ENCODE data around the gene EMC9. TPM values are rescaled to one million over a fixed set of nuclear protein-coding genes. Genes with fewer than 3 reads are reported as not detected.

Gene EMC9
- total RNA-seq, 1 donor from 2014 or later: 14.0 TPM

DNA sequence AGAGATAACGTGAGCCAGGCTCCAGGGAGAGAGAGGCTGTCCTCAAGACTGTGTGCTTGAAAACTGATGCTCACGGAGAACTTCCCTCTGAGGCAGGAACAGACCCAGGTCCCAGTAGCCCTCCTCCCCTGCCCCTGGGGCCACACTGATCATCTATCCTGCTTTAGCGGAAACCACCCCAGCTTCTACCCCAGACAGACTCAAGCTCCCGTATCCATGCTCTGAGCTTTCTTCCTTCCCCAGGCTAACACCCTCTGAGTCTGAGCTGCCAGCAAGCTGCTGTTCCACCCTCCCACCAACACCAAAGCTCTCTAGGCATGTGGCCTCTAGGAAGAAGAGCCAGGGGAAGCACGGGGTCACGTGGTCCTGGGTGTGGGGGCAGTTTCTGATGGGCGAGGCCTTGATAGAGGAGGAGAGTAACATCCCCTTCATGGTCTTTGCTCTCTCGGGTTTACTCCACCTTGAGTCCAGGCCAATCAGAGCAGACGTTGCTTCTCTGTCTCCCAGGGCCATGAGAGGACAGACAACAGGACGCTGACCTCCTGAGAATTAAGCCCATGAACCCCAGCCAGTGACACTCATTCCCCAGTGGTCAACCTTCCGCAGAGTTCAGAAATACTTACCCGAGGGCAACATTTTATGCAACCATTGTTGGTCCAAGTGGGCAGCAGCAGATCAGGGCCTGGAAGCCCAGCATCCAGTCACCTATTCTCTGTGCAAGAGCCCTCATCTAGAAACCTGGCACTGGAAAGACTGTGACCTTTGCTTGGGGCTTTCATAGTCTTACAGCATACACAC lies 45.9 kb downstream of the EMC9 start:
- Mint-ChIP-seq H3K27me3 (ENCODE audit: low read depth) (no peaks in the 10 kb centered on the region), H3K36me3 (ENCODE audit: low read depth) (peaks cover 18% of the 10 kb centered on the region), H3K9me3 (ENCODE audit: low read depth) (no peaks in the 10 kb centered on the region), H3K4me1 (ENCODE audit: low read depth) (peaks cover 38% of the 10 kb centered on the region), H3K27ac (ENCODE audit: unreplicated experiment) (peak overlapping the region; percentile 97), H3K4me3 (ENCODE audit: unreplicated experiment) (peak overlapping the region; percentile 99)
- TF ChIP-seq, protein P1, sequence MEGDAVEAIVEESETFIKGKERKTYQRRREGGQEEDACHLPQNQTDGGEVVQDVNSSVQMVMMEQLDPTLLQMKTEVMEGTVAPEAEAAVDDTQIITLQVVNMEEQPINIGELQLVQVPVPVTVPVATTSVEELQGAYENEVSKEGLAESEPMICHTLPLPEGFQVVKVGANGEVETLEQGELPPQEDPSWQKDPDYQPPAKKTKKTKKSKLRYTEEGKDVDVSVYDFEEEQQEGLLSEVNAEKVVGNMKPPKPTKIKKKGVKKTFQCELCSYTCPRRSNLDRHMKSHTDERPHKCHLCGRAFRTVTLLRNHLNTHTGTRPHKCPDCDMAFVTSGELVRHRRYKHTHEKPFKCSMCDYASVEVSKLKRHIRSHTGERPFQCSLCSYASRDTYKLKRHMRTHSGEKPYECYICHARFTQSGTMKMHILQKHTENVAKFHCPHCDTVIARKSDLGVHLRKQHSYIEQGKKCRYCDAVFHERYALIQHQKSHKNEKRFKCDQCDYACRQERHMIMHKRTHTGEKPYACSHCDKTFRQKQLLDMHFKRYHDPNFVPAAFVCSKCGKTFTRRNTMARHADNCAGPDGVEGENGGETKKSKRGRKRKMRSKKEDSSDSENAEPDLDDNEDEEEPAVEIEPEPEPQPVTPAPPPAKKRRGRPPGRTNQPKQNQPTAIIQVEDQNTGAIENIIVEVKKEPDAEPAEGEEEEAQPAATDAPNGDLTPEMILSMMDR (IDR thresholded peaks at IDR 0.05): no peak
- no peak for DNase-seq (ENCODE audit: low spot score)

DNA sequence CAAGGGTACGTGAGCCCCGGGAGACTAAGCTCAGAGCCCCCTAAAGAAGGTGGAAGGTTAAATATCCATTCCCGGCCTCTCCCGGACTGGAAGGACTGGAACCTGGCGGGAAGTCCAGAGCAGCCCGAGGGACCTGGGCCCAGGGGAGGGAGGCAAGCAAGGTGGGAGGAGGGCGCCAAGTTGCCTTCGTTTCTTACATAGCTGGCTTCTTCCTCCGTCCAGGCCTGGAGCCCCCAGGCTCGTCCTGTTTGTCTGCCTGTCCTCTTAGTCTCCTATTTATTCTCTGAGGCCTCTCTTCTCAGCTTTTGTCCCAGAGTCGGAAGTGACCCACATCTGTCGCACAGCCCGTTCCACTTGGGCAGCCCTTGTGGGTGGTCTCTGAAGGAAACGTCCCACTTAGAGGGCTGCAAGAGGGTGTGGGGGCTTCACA lies 46.5 kb downstream of the EMC9 start:
- peak overlapping the region; percentile 97 for H3K27ac Mint-ChIP-seq (ENCODE audit: unreplicated experiment)
- peaks cover 15% of the 10 kb centered on the region for H3K36me3 Mint-ChIP-seq (ENCODE audit: low read depth)
- peaks cover 38% of the 10 kb centered on the region for H3K4me1 Mint-ChIP-seq (ENCODE audit: low read depth)
- H3K4me3 Mint-ChIP-seq (ENCODE audit: unreplicated experiment): peak overlapping the region; percentile 99
- no peak for DNase-seq (ENCODE audit: low spot score)
- no peaks in the 10 kb centered on the region for H3K9me3 Mint-ChIP-seq (ENCODE audit: low read depth)
- TF ChIP-seq, protein P1 (IDR thresholded peaks at IDR 0.05): no peak
- H3K27me3 Mint-ChIP-seq (ENCODE audit: low read depth): no peaks in the 10 kb centered on the region

DNA sequence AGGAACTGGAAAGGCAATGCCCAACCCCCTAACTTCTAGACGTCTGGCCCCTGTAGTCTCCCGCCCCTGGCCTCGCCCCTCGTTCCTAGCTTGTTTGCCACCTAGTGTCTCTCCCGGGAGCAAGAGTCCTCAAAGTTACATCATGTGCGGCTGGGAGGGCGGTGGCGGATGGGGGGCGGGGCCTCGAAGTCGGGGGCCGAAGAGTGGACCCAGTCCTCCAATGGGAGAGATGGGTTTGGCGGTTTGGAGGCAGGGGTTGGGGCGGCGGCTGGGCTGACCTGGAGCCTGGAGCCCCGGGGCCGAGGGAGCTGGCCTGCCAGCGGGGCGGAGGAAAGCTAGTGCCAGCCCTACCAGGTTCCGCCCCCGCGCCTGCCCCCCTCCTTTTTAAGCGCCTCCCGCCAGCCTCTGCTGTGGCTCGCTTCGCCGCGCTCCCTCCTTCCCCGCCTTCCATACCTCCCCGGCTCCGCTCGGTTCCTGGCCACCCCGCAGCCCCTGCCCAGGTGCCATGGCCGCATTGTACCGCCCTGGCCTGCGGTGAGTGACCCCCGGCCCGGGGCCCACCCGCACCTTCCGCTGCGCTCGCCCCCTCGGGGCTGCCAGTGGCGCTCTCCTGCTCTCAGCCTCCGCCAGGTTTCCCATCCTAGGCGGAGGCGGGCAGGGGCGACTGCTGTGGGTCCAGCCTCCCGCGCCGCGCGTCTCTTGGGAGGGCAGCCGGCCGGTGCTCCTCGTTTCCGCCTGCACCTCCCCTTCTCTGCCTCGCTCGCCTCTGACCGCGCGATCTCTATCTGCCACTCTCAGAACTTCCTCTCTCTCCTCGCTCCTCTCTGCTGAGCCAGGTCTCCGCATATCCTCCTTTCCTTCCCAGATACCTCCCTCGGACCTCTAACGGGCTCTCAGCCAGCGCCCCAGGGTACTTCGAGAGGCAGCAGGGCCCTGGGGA lies 47.2 kb downstream of the EMC9 start, which contains the start of gene PCK2:
PCK2 (plus strand) TSS at position 411 of the 940 bp plus-strand sequence; CDS start at position 506, 95 bp downstream.
- Mint-ChIP-seq H3K4me3 (ENCODE audit: unreplicated experiment) (peak within 1 kb of the TSS; percentile 99), H3K27ac (ENCODE audit: unreplicated experiment) (peak within 1 kb of the TSS; percentile 97), H3K9me3 (ENCODE audit: low read depth) (no peaks in the 10 kb centered on the region), H3K27me3 (ENCODE audit: low read depth) (no peaks in the 10 kb centered on the region), H3K4me1 (ENCODE audit: low read depth) (peaks cover 35% of the 10 kb centered on the region), H3K36me3 (ENCODE audit: low read depth) (peaks cover 10% of the 10 kb centered on the region)
- DNase-seq (ENCODE audit: low spot score): no peak
- TF ChIP-seq, protein P1 (IDR thresholded peaks at IDR 0.05): peak; percentile 50

DNA sequence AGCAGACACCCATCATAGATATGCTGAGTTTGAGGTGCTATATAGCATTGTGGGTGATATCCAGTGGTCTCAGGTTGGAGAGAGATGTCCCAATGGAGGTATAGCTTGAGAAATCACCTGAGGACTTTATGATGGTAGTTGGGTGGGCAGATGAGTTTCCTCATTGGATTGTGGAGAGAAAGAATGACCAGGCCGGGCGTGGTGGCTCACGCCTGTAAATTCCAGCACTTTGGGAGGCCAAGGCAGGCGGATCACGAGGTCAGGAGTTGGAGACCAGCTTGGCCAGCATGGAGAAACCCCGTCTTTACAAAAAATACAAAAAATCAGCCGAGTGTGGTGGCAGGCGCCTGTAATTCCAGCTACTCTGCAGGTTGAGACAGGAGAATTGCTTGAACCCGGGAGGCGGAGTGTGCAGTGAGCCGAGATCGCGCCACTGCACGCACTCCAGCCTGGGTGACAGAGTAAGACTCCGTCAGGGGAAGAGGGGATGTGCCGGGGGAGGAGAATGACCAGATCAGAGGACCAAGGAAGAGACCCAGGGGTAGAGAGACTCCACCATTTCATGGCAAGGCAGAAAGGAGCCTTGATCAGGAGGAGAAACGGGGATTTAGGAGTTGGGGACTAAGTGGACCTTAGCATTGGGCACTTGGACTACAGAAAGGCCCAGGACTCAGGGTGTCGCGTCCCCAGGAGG lies 48.0 kb downstream of the EMC9 start:
- TF ChIP-seq, protein P1 (IDR thresholded peaks at IDR 0.05): no peak
- H3K27me3 Mint-ChIP-seq (ENCODE audit: low read depth): no peaks in the 10 kb centered on the region
- H3K9me3 Mint-ChIP-seq (ENCODE audit: low read depth): no peaks in the 10 kb centered on the region

More for the DNA sequence above, 48.0 kb downstream of the EMC9 start:
- Mint-ChIP-seq H3K36me3 (ENCODE audit: low read depth) (peaks cover 10% of the 10 kb centered on the region), H3K27ac (ENCODE audit: unreplicated experiment) (peak overlapping the region; percentile 97), H3K4me1 (ENCODE audit: low read depth) (peaks cover 35% of the 10 kb centered on the region), H3K4me3 (ENCODE audit: unreplicated experiment) (peak overlapping the region; percentile 99)
- DNase-seq (ENCODE audit: low spot score): no peak

All from chondrocyte (in vitro differentiated cells).